Progenitor cell of endocrine pancreas (in vitro differentiated cells): ENCODE data around the gene AGTPBP1. TPM values are rescaled to one million over a fixed set of nuclear protein-coding genes. Genes with fewer than 3 reads are reported as not detected.
"Not testable (repeated sequence)": the region's sequence is repeated elsewhere in the genome, so short reads cannot be mapped to it uniquely, and the experiment has no call there.

ENCODE experiments used
- DNase-seq: peaks from one replicate; pipeline ENCODE4 v3.0.0; 2021; ENCODE audit warnings: low spot score; ENCODE audit not compliant: unreplicated experiment
- H3K27ac Mint-ChIP-seq: 2 replicates; pipeline ENCODE4 v1.8.0; 2021; ENCODE audit warnings: mild to moderate bottlenecking, moderate library complexity, mixed read lengths
- H3K27me3 Mint-ChIP-seq: 2 replicates; pipeline ENCODE4 v1.8.0; 2021; ENCODE audit warnings: mixed read lengths
- H3K36me3 Mint-ChIP-seq: 2 replicates; pipeline ENCODE4 v1.8.0; 2022; ENCODE audit warnings: mixed read lengths; ENCODE audit not compliant: insufficient read depth
- H3K4me1 Mint-ChIP-seq: 2 replicates; pipeline ENCODE4 v1.8.0; 2021; ENCODE audit warnings: low read depth, mixed read lengths
- H3K4me3 Mint-ChIP-seq: 2 replicates; pipeline ENCODE4 v1.8.0; 2021; ENCODE audit warnings: low read depth, mild to moderate bottlenecking, moderate library complexity, mixed read lengths
- H3K9me3 Mint-ChIP-seq: 2 replicates; pipeline ENCODE4 v1.8.0; 2021; ENCODE audit warnings: low read depth, mixed read lengths
- total RNA-seq: library from RNA; stranded (reverse); gene quantifications from 2 replicates; pipeline ENCODE4 v1.2.1, GENCODE V29; 2021
- TF ChIP-seq, protein P1 (sequence below): fragments of 200-600 bp; sonication (generic); IDR thresholded peaks from one replicate; pipeline ENCODE4 v1.5.0; 2021; ENCODE audit warnings: antibody characterized with exemption, mild to moderate bottlenecking; ENCODE audit not compliant: unreplicated experiment

Gene AGTPBP1
- total RNA-seq, 1 donor from 2014 or later = 44.3 TPM

DNA sequence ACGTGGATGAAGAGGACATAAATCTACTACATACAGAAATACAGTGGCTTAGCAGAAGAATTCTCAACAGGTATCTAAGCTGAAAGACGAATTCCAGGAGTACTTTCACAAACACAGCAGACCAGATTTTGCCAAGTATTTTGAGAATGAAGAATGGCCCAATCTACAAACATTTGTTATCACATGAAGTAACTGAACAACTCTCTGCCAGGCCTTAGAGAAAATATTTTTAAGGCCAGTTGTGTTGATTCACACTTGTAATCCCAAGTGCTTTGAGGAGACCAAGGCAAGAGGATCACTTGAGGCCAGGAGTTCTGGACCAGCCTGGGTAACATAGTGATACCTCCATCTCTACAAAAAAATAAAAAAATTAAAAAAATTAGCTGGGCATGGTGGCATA is 14.3 kb downstream of the AGTPBP1 start:
- DNase-seq = no peak
- Mint-ChIP-seq H3K4me1 (peaks cover 13% of the 10 kb centered on the region), H3K27ac (no peak overlapping the region), H3K4me3 (no peak overlapping the region), H3K27me3 (no peaks in the 10 kb centered on the region), H3K36me3 (peaks cover 12% of the 10 kb centered on the region), H3K9me3 (peaks cover 7% of the 10 kb centered on the region)
- TF ChIP-seq, protein P1, sequence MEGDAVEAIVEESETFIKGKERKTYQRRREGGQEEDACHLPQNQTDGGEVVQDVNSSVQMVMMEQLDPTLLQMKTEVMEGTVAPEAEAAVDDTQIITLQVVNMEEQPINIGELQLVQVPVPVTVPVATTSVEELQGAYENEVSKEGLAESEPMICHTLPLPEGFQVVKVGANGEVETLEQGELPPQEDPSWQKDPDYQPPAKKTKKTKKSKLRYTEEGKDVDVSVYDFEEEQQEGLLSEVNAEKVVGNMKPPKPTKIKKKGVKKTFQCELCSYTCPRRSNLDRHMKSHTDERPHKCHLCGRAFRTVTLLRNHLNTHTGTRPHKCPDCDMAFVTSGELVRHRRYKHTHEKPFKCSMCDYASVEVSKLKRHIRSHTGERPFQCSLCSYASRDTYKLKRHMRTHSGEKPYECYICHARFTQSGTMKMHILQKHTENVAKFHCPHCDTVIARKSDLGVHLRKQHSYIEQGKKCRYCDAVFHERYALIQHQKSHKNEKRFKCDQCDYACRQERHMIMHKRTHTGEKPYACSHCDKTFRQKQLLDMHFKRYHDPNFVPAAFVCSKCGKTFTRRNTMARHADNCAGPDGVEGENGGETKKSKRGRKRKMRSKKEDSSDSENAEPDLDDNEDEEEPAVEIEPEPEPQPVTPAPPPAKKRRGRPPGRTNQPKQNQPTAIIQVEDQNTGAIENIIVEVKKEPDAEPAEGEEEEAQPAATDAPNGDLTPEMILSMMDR = no peak

DNA sequence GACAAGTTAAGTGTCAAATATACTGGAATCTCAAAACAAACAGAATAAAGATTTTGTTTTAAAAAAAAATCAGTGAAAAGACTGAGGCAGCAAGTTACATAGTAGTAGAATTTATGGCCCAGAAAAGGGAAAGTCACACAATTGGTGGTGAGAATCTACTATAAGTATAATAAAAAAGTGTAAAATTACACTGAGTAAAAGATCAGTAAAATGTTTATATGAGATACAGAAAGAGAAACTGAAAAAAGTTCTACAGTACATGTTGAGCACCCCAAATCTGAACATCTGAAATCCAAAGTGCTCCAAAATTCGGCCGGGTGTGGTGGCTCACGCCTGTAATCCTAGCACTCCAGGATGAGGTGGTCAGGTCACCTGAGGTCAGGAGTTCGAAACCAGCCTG is 15.0 kb downstream of the AGTPBP1 start:
- no peak overlapping the region for H3K4me3 Mint-ChIP-seq
- H3K4me1 Mint-ChIP-seq = peaks cover 11% of the 10 kb centered on the region
- TF ChIP-seq, protein P1 = no peak
- no peak for DNase-seq
- no peaks in the 10 kb centered on the region for H3K27me3 Mint-ChIP-seq
- H3K36me3 Mint-ChIP-seq = peaks cover 19% of the 10 kb centered on the region
- no peak overlapping the region for H3K27ac Mint-ChIP-seq
- H3K9me3 Mint-ChIP-seq = peaks cover 12% of the 10 kb centered on the region

DNA sequence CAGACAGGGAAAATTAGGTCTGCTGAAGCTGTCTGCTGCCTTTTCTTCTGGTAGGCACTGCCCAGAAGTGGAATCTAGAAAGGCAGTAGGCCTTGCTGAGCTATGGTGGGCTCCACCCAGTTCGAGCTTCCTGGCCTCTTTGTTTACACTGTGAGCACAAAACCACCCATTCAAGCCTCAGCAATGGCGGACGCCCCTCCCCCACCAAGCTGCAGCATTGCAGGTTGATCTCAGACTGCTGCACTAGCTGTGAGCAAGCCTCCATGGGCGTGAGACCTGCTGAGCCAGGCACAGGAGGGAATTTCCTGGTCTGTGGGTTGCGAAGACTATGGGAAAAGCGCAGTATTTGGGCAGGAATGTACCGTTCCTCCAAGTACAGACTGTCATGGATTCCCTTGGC is 18.5 kb downstream of the AGTPBP1 start:
- DNase-seq = no peak
- peaks cover 9% of the 10 kb centered on the region for H3K4me1 Mint-ChIP-seq
- TF ChIP-seq, protein P1 = no peak
- H3K9me3 Mint-ChIP-seq = peaks cover 31% of the 10 kb centered on the region
- H3K36me3 Mint-ChIP-seq = peaks cover 38% of the 10 kb centered on the region
- H3K27ac Mint-ChIP-seq = peak overlapping the region; percentile 77
- H3K4me3 Mint-ChIP-seq = no peak overlapping the region
- no peaks in the 10 kb centered on the region for H3K27me3 Mint-ChIP-seq

DNA sequence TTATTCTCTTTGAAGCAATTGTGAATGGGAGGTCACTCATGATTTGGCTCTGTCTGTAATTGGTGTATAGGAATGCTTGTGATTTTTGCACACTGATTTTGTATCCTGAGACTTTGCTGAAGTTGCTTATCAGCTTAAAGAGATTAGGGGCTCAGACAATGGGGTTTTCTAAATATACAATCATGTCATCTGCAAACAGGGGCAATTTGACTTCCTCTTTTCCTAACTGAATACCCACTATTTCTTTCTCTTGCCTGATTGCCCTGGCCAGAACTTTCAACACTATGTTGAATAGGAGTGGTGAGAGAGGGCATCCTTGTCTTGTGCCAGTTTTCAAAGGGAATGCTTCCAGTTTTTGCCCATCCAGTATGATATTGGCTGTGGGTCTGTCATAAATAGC is 22.3 kb downstream of the AGTPBP1 start:
- Mint-ChIP-seq H3K9me3 (peaks cover 27% of the 10 kb centered on the region), H3K36me3 (peaks cover 36% of the 10 kb centered on the region)
- not testable (repeated sequence) for H3K4me3 Mint-ChIP-seq, H3K27ac Mint-ChIP-seq, H3K27me3 Mint-ChIP-seq, H3K4me1 Mint-ChIP-seq, DNase-seq

DNA sequence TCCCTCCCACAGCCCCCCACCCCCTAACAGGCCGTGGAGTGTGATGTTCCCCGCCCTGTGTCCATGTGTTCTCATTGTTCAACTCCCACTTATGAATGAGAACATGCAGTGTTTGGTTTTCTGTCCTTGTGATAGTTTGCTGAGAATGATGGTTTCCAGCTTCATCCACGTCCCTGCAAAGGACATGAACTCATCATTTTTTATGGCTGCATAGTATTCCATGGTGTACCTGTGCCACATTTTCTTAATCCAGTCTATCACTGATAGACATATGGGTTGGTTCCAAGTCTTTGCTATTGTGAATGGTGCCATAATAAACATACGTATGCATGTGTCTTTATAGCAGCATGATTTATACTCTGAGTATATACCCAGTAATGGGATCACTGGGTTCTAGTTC is 23.9 kb downstream of the AGTPBP1 start:
- not testable (repeated sequence) for H3K27me3 Mint-ChIP-seq, DNase-seq, H3K27ac Mint-ChIP-seq, H3K4me1 Mint-ChIP-seq, H3K4me3 Mint-ChIP-seq
- Mint-ChIP-seq H3K9me3 (peaks cover 24% of the 10 kb centered on the region), H3K36me3 (peaks cover 29% of the 10 kb centered on the region)

DNA sequence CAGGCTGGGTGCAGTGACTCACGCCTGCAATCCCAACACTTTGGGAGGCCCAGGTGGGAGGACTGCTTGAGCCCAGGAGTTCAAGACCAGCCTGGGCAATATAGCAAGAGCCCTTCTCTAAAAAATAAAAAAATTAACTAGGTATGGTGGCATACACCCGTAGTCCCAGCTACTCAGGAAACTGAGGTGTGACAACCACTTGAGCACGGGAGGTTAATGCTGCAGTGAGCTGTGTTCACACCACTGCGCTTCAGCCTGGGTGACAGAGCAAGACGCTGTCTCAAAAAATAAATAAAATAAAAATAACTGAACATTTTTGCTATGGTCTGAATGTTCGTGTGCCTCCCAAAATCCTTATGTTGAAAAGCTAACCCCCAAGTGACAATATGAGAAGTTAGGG is 24.5 kb downstream of the AGTPBP1 start:
- Mint-ChIP-seq H3K27ac (peak overlapping the region; percentile 7), H3K36me3 (peaks cover 24% of the 10 kb centered on the region), H3K27me3 (no peaks in the 10 kb centered on the region), H3K4me1 (peaks cover 3% of the 10 kb centered on the region), H3K9me3 (peaks cover 22% of the 10 kb centered on the region), H3K4me3 (no peak overlapping the region)
- TF ChIP-seq, protein P1 = no peak
- DNase-seq = no peak
